H1 (cell line): Measurements from ENCODE around the gene SLC1A7. TPM values are rescaled to one million over a fixed set of nuclear protein-coding genes. Genes with fewer than 3 reads are reported as not detected.

Experiments used
- CTCF ChIA-PET: fragments of 300-600 bp; sonication (Branson Sonifier 250); formaldehyde crosslinking; loops from one replicate; lab custom pipeline; 2021; ENCODE audit not compliant: partially characterized antibody; lab: Charles Lee
- POLR2A ChIA-PET: fragments of 300-600 bp; sonication (Branson Sonifier 250); formaldehyde crosslinking; loops from one replicate; lab custom pipeline; 2021; ENCODE audit warnings: inconsistent platforms; ENCODE audit not compliant: partially characterized antibody; lab: Charles Lee
- DNase-seq, 2 experiments: peaks; one replicate each; pipeline versions ENCODE4 v3.0.0 to v3.0.0-alpha.2; 2010 to 2022; ENCODE audit warnings: low spot score in 2 of 2, low read depth in 1 of 2, mixed read lengths in 1 of 2
- FAIRE-seq: peaks from 2 replicates; lab custom pipeline; 2011; peaks lifted over from hg19 to GRCh38; lab: Jason Lieb, UNC
- H2AFZ ChIP-seq: 2 replicates; pipeline ENCODE4 v1.8.1; 2012; ENCODE audit warnings: low read length, inconsistent platforms
- H2AK5ac ChIP-seq: 2 replicates; pipeline ENCODE4 v1.6.1; 2013; ENCODE audit warnings: low read depth, low read length
- H2BK120ac ChIP-seq: replicated peaks from 2 replicates; pipeline ENCODE3; 2013; ENCODE audit warnings: low read depth, low read length, inconsistent platforms
- H2BK12ac ChIP-seq: 2 replicates; pipeline ENCODE4 v1.6.1; 2013; ENCODE audit warnings: low read depth, low read length
- H2BK15ac ChIP-seq: 2 replicates; pipeline ENCODE4 v1.6.1; 2013; ENCODE audit warnings: low read length
- H2BK20ac ChIP-seq: 2 replicates; pipeline ENCODE4 v1.6.1; 2013; ENCODE audit warnings: low read length
- H2BK5ac ChIP-seq: 2 replicates; pipeline ENCODE4 v1.6.1; 2013; ENCODE audit warnings: low read depth, low read length
- H3K14ac ChIP-seq: 2 replicates; pipeline ENCODE4 v1.6.1; 2013; ENCODE audit warnings: inconsistent platforms; ENCODE audit not compliant: insufficient read length
- H3K18ac ChIP-seq: 2 replicates; pipeline ENCODE4 v1.6.1; 2013; ENCODE audit warnings: low read length; ENCODE audit errors: extremely low read depth
- H3K23ac ChIP-seq: 2 replicates; pipeline ENCODE4 v1.6.1; 2013; ENCODE audit warnings: inconsistent platforms; ENCODE audit not compliant: insufficient read length
- H3K23me2 ChIP-seq: 2 replicates; pipeline ENCODE4 v1.6.1; 2013; ENCODE audit warnings: low read depth, low read length
- H3K27ac ChIP-seq: 2 replicates; pipeline ENCODE4 v1.6.1; 2011; ENCODE audit warnings: low read depth, low read length, inconsistent platforms
- H3K27me3 ChIP-seq, 4 experiments: replicated peaks in 1 of 4; 1 replicate in 1 of 4; 2 replicates in 3 of 4; pipeline versions ENCODE4 v1.6.1 to v1.8.1; 2011 to 2013; ENCODE audit warnings: low read length in 3 of 4, mild to moderate bottlenecking in 3 of 4, inconsistent platforms in 2 of 4, mixed read lengths in 2 of 4, moderate library complexity in 1 of 4; ENCODE audit not compliant: control insufficient read depth in 3 of 4, insufficient read depth in 3 of 4; ENCODE audit errors: extremely low read depth in 1 of 4
- H3K36me3 ChIP-seq, 4 experiments: 2 replicates each; pipeline versions ENCODE4 v1.6.1 to v1.8.1; 2011 to 2013; ENCODE audit warnings: mild to moderate bottlenecking in 4 of 4, low read length in 3 of 4, moderate library complexity in 2 of 4, control low read depth in 1 of 4, inconsistent platforms in 1 of 4; ENCODE audit not compliant: insufficient read depth in 4 of 4, control insufficient read depth in 2 of 4
- H3K4ac ChIP-seq: replicated peaks from 2 replicates; pipeline ENCODE3; 2013; ENCODE audit warnings: low read length, low read depth, mixed read lengths, inconsistent platforms; ENCODE audit not compliant: insufficient read length
- H3K4me1 ChIP-seq, 4 experiments: replicated peaks in 1 of 4; 1 replicate in 1 of 4; 2 replicates in 3 of 4; pipeline versions ENCODE4 v1.6.1 to v1.8.1; 2011 to 2013; ENCODE audit warnings: low read length in 3 of 4, inconsistent platforms in 2 of 4, mixed read lengths in 1 of 4; ENCODE audit not compliant: insufficient read depth in 4 of 4, control insufficient read depth in 3 of 4
- H3K4me2 ChIP-seq, 2 experiments: 2 replicates each; pipeline versions ENCODE4 v1.6.1 to v1.8.1; 2011 to 2013; ENCODE audit warnings: low read depth in 2 of 2, low read length in 2 of 2, control low read depth in 1 of 2, inconsistent platforms in 1 of 2, mild to moderate bottlenecking in 1 of 2; ENCODE audit not compliant: insufficient read depth in 1 of 2
- H3K4me3 ChIP-seq, 4 experiments: fragments of 200-600, 300-600 bp in 1 of 4; sonication (generic), shearing (Covaris generic), sonication (Bioruptor Twin) in 1 of 4; 2 replicates each; pipeline versions ENCODE4 v1.5.1 to v1.8.1; 2011 to 2016; ENCODE audit warnings: low read length in 4 of 4, low read depth in 3 of 4, control low read depth in 2 of 4, inconsistent platforms in 2 of 4, mild to moderate bottlenecking in 2 of 4, mixed read lengths in 1 of 4, moderate library complexity in 1 of 4; ENCODE audit not compliant: insufficient read depth in 2 of 4; ENCODE audit errors: extremely low read depth in 1 of 4
- H3K56ac ChIP-seq: replicated peaks from 2 replicates; pipeline ENCODE3; 2013; ENCODE audit warnings: low read depth, mild to moderate bottlenecking, mixed read lengths, low read length, inconsistent platforms; ENCODE audit not compliant: insufficient read length
- H3K79me1 ChIP-seq: 2 replicates; pipeline ENCODE4 v1.6.1; 2013; ENCODE audit warnings: low read depth, low read length, control low read depth
- H3K79me2 ChIP-seq, 2 experiments: 2 replicates each; pipeline versions ENCODE4 v1.6.1 to v1.8.1; 2012 to 2013; ENCODE audit warnings: low read length in 2 of 2, mild to moderate bottlenecking in 2 of 2, inconsistent platforms in 1 of 2; ENCODE audit not compliant: insufficient read depth in 2 of 2, control insufficient read depth in 1 of 2
- H3K9ac ChIP-seq, 4 experiments: replicated peaks in 1 of 4; 1 replicate in 1 of 4; 2 replicates in 3 of 4; pipeline versions ENCODE4 v1.6.1 to v1.8.1; 2011 to 2013; ENCODE audit warnings: low read depth in 3 of 4, low read length in 3 of 4, control low read depth in 2 of 4, mild to moderate bottlenecking in 2 of 4, moderate library complexity in 2 of 4, inconsistent platforms in 1 of 4; ENCODE audit errors: extremely low read depth in 1 of 4
- H3K9me3 ChIP-seq, 2 experiments: 2 replicates each; pipeline versions ENCODE4 v1.6.1 to v1.8.1; 2012 to 2013; ENCODE audit warnings: mild to moderate bottlenecking in 2 of 2, moderate library complexity in 2 of 2, control low read depth in 1 of 2, inconsistent platforms in 1 of 2, low read depth in 1 of 2, low read length in 1 of 2, mixed read lengths in 1 of 2; ENCODE audit not compliant: insufficient read depth in 2 of 2
- H4K20me1 ChIP-seq, 2 experiments: replicated peaks in 1 of 2; 2 replicates each; pipeline versions ENCODE3 to v1.8.1; 2011 to 2013; ENCODE audit warnings: inconsistent platforms in 2 of 2, low read length in 2 of 2, mild to moderate bottlenecking in 1 of 2; ENCODE audit not compliant: insufficient read depth in 2 of 2, control insufficient read depth in 1 of 2
- H4K5ac ChIP-seq: 2 replicates; pipeline ENCODE4 v1.6.1; 2013; ENCODE audit warnings: low read length, low read depth, mixed read lengths, inconsistent platforms; ENCODE audit not compliant: insufficient read length
- H4K8ac ChIP-seq: 2 replicates; pipeline ENCODE4 v1.8.0; 2013; ENCODE audit warnings: mild to moderate bottlenecking, moderate library complexity, low read length, inconsistent platforms; ENCODE audit not compliant: insufficient read depth; ENCODE audit errors: extremely low read depth
- H4K91ac ChIP-seq: replicated peaks from 2 replicates; pipeline ENCODE3; 2013; ENCODE audit warnings: low read length, mixed read lengths, inconsistent platforms; ENCODE audit not compliant: insufficient read length
- CHD2 ChIP-seq: IDR thresholded peaks from 2 replicates; pipeline ENCODE4 v1.6.1; 2012; ENCODE audit warnings: low read length, improper control_type of control experiment
- CTBP2 ChIP-seq: IDR thresholded peaks from 2 replicates; pipeline ENCODE4 v1.7.0; 2011; ENCODE audit warnings: borderline replicate concordance, mild to moderate bottlenecking, moderate library complexity, mixed read lengths, low read length; ENCODE audit not compliant: insufficient read depth, insufficient read length
- EGR1 ChIP-seq: IDR thresholded peaks from 2 replicates; pipeline ENCODE4 v1.6.1; 2011; ENCODE audit warnings: low read depth, low read length, borderline replicate concordance
- HDAC2 ChIP-seq, 2 experiments: fragments of 300-600 bp in 1 of 2; sonication (generic) in 1 of 2; IDR thresholded peaks; 2 replicates each; pipeline ENCODE4 v1.6.1; 2011 to 2012; ENCODE audit warnings: low read depth in 2 of 2, low read length in 2 of 2, mild to moderate bottlenecking in 2 of 2, moderate library complexity in 2 of 2, borderline replicate concordance in 1 of 2, inconsistent platforms in 1 of 2
- POLR2AphosphoS5 ChIP-seq: IDR thresholded peaks from 2 replicates; pipeline ENCODE4 v1.6.1; 2011; ENCODE audit warnings: low read depth, low read length
- WGBS, 2 experiments: shearing (Covaris generic) in 1 of 2; methylation state at CpG; one replicate each; pipeline versions ENCODE4 v1.1.6 to v1.1.7; 2013 to 2015; ENCODE audit warnings: low lambda C conversion rate in 2 of 2, mixed read lengths in 2 of 2, inconsistent platforms in 1 of 2, low coverage in 1 of 2, missing lambda C conversion rate in 1 of 2; ENCODE audit not compliant: insufficient replicate concordance in 2 of 2, insufficient coverage in 1 of 2, insufficient read length in 1 of 2; ENCODE audit errors: extremely low coverage in 1 of 2, missing lambda C conversion rate in 1 of 2; 5-methylcytosine and 5-hydroxymethylcytosine counted together
- polyA plus RNA-seq, 7 experiments: library from polyadenylated mRNA; depleted of rRNA in 3 of 7; stranded (reverse) in 5 of 7; unstranded in 2 of 7; fragments of >200 nt in 5 of 7; fragments of 200-250 nt in 2 of 7; gene quantifications; 1 replicate in 5 of 7; 2 replicates in 1 of 7; 4 replicates in 1 of 7; pipeline versions ENCODE4 v1.2.1 to v1.2.3, GENCODE V29; 2011 to 2013; ENCODE audit warnings: missing spikeins in 2 of 7, mixed read lengths in 2 of 7
- total RNA-seq: library from RNA; stranded (reverse); fragmentation: NEBNext Ultra II Directional; extraction: Animal tissue kit (Norgen Biotek cat#: 25700); gene quantifications from 2 replicates; pipeline ENCODE4 v1.2.1, GENCODE V29; 2021

The SLC1A7 gene
- total and polyA plus RNA-seq, 2 of the 8 experiments (the other 6 are each of a cell fraction or from before 2014, with no cell fraction given): not detected

- Histone ChIP-seq H2BK15ac (no peak overlapping the region), H3K56ac (no peak overlapping the region), H3K4me1 (peaks cover 0 to 6% (median 0%) of the 10 kb centered on the region in 4 experiments; a peak in 2 of 7 replicates), H3K23me2 (peaks cover 2% of the 10 kb centered on the region; the same call in 1 of the 2 replicates), H3K23ac (no peak overlapping the region), H3K4me2 (no peak overlapping the region), H3K4ac (no peak overlapping the region), H2BK12ac (no peak overlapping the region), H2BK5ac (no peak overlapping the region), H3K27ac (no peak overlapping the region), H3K9ac (no peak overlapping the region), H3K79me2 (no peaks in the 10 kb centered on the region), H2BK120ac (no peak overlapping the region), H3K18ac (no peak overlapping the region), H3K14ac (no peak overlapping the region), H3K27me3 (no peaks in the 10 kb centered on the region; a peak in 2 of 7 replicates), H3K79me1 (no peaks in the 10 kb centered on the region), H3K9me3 (no peaks in the 10 kb centered on the region), H4K20me1 (no peaks in the 10 kb centered on the region), H4K91ac (no peak overlapping the region), H2BK20ac (no peak overlapping the region), H4K5ac (no peak overlapping the region), H3K36me3 (no peaks in the 10 kb centered on the region), H4K8ac (no peak overlapping the region; the same call in 1 of the 2 replicates), H2AFZ (no peak overlapping the region), H3K4me3 (no peak overlapping the region), H2AK5ac (no peak overlapping the region)
- ChIA-PET CTCF (interaction anchor here (1.2 to 3.7 kb wide), 6 partner anchors 9 to 115 kb away, joined by 3 to 14 read pairs (median 5); partner anchors contain the start of gene PODN), POLR2A (interaction anchor here (1.1 kb wide), 2 partner anchors 37 to 53 kb away, joined by 3 to 4 read pairs; no protein-coding TSS in a partner anchor)
- 97% methylated on average over 12 of the region's 12 CpGs; no CpG with 5 or more reads in 1 of the 2 experiments for WGBS, 2 experiments
- DNase-seq: peak in 1 of 2 experiments; percentile 40
- TF ChIP-seq CHD2: no peak
- no peak for TF ChIP-seq HDAC2 (IDR thresholded peaks at IDR 0.05; ENCODE audit: borderline replicate concordance in 1 of 2, low read depth in 2 of 2, low read length in 2 of 2)
- TF ChIP-seq POLR2AphosphoS5: no peak
- TF ChIP-seq CTBP2: no peak
- TF ChIP-seq EGR1: no peak
- no peak for FAIRE-seq
Measured at GRCh38 chr1:53070621-53071020, 71.8 kb downstream of the SLC1A7 start.
